Right atrium auricular region (tissue), 2 donors: Measurements from ENCODE around the gene SPTA1. TPM values are rescaled to one million over a fixed set of nuclear protein-coding genes. Genes with fewer than 3 reads are reported as not detected.

Experiments
- DNase-seq: peaks from one replicate; pipeline ENCODE4 v3.0.0-alpha.2; 2019; ENCODE audit warnings: low spot score
- H3K27ac ChIP-seq, 2 donors: fragments of 200-600 bp; sonication (generic); 1 replicate in 1 of 2; 2 replicates in 1 of 2; pipeline ENCODE4 v1.5.1; 2016 to 2019
- H3K27me3 ChIP-seq, 2 donors: fragments of 200-600 bp; sonication (generic); one replicate each; pipeline versions ENCODE4 v1.5.1 to v1.6.0; 2017 to 2019
- H3K36me3 ChIP-seq: fragments of 200-600 bp; sonication (generic); one replicate; pipeline ENCODE4 v1.5.1; 2016
- H3K4me1 ChIP-seq, 2 donors: fragments of 200-600 bp; sonication (generic); one replicate each; pipeline versions ENCODE4 v1.5.1 to v1.6.0; 2017 to 2019
- H3K4me3 ChIP-seq, 2 donors: fragments of 200-600 bp; sonication (generic); 1 replicate in 1 of 2; 2 replicates in 1 of 2; pipeline ENCODE4 v1.5.1; 2017 to 2019; ENCODE audit warnings: mild to moderate bottlenecking in 1 of 2, moderate library complexity in 1 of 2
- H3K9me3 ChIP-seq, 2 donors: fragments of 200-600 bp; sonication (generic); one replicate each; pipeline ENCODE4 v1.5.1; 2019
- total RNA-seq, 2 donors: library from RNA; depleted of rRNA; stranded (reverse); fragments of >200 nt; gene quantifications; one replicate each; pipeline ENCODE4 v1.1.0, GENCODE V29; 2016
- TF ChIP-seq, protein P1 (sequence below), 2 donors: fragments of 200-600 bp; sonication (generic); IDR thresholded peaks; one replicate each; pipeline ENCODE4 v1.5.1; 2019; ENCODE audit warnings: antibody characterized with exemption in 2 of 2

Gene SPTA1
- total RNA-seq, 2 donors from 2014 or later: 0.16 TPM; not detected in 1

GRCh38 chr1:158654086-158654485 lies 32.4 kb downstream of the SPTA1 start:
- H3K9me3 ChIP-seq: no peaks in the 10 kb centered on the region
- no peaks in the 10 kb centered on the region for H3K27me3 ChIP-seq
- TF ChIP-seq, protein P1, sequence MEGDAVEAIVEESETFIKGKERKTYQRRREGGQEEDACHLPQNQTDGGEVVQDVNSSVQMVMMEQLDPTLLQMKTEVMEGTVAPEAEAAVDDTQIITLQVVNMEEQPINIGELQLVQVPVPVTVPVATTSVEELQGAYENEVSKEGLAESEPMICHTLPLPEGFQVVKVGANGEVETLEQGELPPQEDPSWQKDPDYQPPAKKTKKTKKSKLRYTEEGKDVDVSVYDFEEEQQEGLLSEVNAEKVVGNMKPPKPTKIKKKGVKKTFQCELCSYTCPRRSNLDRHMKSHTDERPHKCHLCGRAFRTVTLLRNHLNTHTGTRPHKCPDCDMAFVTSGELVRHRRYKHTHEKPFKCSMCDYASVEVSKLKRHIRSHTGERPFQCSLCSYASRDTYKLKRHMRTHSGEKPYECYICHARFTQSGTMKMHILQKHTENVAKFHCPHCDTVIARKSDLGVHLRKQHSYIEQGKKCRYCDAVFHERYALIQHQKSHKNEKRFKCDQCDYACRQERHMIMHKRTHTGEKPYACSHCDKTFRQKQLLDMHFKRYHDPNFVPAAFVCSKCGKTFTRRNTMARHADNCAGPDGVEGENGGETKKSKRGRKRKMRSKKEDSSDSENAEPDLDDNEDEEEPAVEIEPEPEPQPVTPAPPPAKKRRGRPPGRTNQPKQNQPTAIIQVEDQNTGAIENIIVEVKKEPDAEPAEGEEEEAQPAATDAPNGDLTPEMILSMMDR (IDR thresholded peaks at IDR 0.05): no peak
- no peaks in the 10 kb centered on the region for H3K4me1 ChIP-seq
- DNase-seq: no peak
- H3K27ac ChIP-seq: no peak overlapping the region
- H3K36me3 ChIP-seq: no peaks in the 10 kb centered on the region
- no peak overlapping the region for H3K4me3 ChIP-seq

- Histone ChIP-seq H3K27me3 (no peaks in the 10 kb centered on the region), H3K4me3 (no peak overlapping the region), H3K36me3 (no peaks in the 10 kb centered on the region), H3K4me1 (no peaks in the 10 kb centered on the region), H3K9me3 (no peaks in the 10 kb centered on the region), H3K27ac (no peak overlapping the region)
- TF ChIP-seq, protein P1 (IDR thresholded peaks at IDR 0.05): no peak
- DNase-seq: no peak
These were observed 33.7 kb downstream of the SPTA1 start for GRCh38 chr1:158652721-158653334.

DNA sequence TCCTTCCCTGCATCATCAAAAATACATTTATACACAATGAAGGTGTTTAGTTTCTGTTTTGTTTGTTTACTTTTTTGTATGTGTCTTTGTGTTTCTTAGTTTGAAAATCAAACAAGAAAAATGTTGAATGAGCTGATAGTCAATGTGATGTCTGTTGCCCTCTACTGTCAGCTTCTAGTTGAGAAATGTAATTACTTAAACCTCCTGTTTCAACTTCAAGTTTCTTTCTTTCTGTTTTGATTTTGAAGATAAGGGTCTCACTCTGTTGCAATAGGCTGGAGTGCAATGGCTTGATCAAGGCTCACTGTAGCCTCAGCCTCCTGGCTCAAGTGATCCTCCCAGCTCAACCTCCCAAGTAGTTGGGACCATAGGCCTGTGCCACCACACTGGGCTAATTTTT lies 37.5 kb downstream of the SPTA1 start:
- TF ChIP-seq, protein P1 (IDR thresholded peaks at IDR 0.05): peak in 1 of 2 donors; percentile 11
- no peak for DNase-seq
- H3K27me3 ChIP-seq: no peaks in the 10 kb centered on the region

GRCh38 chr1:158646465-158646864 lies 40.0 kb downstream of the SPTA1 start:
- Histone ChIP-seq H3K4me1 (no peaks in the 10 kb centered on the region), H3K9me3 (no peaks in the 10 kb centered on the region), H3K36me3 (no peaks in the 10 kb centered on the region), H3K4me3 (no peak overlapping the region), H3K27ac (no peak overlapping the region), H3K27me3 (no peaks in the 10 kb centered on the region)
- TF ChIP-seq, protein P1 (IDR thresholded peaks at IDR 0.05): no peak
- no peak for DNase-seq

More for the DNA sequence above, 37.5 kb downstream of the SPTA1 start:
- no peak overlapping the region for H3K4me3 ChIP-seq
- no peaks in the 10 kb centered on the region for H3K36me3 ChIP-seq
- no peaks in the 10 kb centered on the region for H3K9me3 ChIP-seq
- H3K4me1 ChIP-seq: no peaks in the 10 kb centered on the region
- no peak overlapping the region for H3K27ac ChIP-seq

DNA sequence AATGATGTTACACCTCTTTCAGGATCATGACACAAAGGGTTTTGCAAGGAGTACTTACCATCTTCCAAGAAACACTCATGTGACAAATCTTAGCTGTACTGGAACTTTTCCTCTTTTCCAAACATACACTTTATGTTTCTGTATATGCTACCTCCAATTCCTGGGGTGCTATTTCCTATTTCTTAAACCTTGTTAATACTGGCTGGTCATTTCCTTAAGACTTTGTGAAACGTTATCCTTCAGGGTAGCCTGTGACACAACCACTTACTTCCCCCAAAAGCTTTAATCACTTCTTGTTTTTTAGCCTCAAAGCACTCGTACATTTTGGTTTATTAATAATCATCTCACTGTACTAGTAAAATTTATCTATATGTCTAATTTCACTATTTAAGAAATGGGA lies 42.1 kb downstream of the SPTA1 start:
- H3K9me3 ChIP-seq: no peaks in the 10 kb centered on the region
- H3K27me3 ChIP-seq: no peaks in the 10 kb centered on the region
- H3K27ac ChIP-seq: no peak overlapping the region
- H3K4me1 ChIP-seq: no peaks in the 10 kb centered on the region
- H3K4me3 ChIP-seq: no peak overlapping the region
- no peaks in the 10 kb centered on the region for H3K36me3 ChIP-seq
- no peak for DNase-seq
- TF ChIP-seq, protein P1 (IDR thresholded peaks at IDR 0.05): no peak

DNA sequence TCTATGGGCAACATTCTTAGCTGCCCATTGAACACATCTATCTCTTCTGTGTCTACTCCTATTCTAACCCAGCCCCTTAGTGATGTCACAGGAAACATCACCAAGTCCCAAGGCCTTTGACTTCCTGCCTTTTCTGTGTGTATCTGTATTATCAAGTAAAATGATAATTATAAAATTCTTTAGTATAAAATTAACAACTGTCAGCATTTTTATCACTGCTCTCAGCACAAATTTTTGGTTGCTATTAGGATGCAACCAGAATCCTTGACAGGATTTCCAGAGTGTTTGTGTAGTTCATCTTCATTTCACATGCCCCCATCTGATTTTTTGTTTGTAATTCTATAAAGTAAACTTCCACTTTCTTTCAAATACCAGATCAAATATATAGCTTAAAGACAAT lies 47.6 kb downstream of the SPTA1 start:
- Histone ChIP-seq H3K9me3 (no peaks in the 10 kb centered on the region), H3K4me1 (no peaks in the 10 kb centered on the region), H3K27me3 (no peaks in the 10 kb centered on the region), H3K4me3 (no peak overlapping the region), H3K36me3 (no peaks in the 10 kb centered on the region), H3K27ac (no peak overlapping the region)
- DNase-seq: no peak
- TF ChIP-seq, protein P1 (IDR thresholded peaks at IDR 0.05): no peak
